Astrocyte (in vitro differentiated cells and primary cell): ENCODE data around the gene HSD17B11. TPM values are rescaled to one million over a fixed set of nuclear protein-coding genes. Genes with fewer than 3 reads are reported as not detected.
A peak's percentile ranks its signal among the peaks of the same experiment; 100 is the strongest.
"Not testable (repeated sequence)": the region's sequence is repeated elsewhere in the genome, so short reads cannot be mapped to it uniquely, and the experiment has no call there.

Experiments used
- DNase-seq: peaks from one replicate; pipeline ENCODE4 v3.0.0-alpha.2; 2010; ENCODE audit warnings: low read depth
- FAIRE-seq: peaks from 2 replicates; lab custom pipeline; 2011; peaks lifted over from hg19 to GRCh38; lab: Jason Lieb, UNC
- H2AFZ ChIP-seq: 2 replicates; pipeline ENCODE4 v1.6.0; 2012; ENCODE audit warnings: low read depth, low read length, inconsistent platforms
- H3K27ac ChIP-seq: 2 replicates; pipeline ENCODE4 v1.5.1; 2011; ENCODE audit warnings: low read depth, low read length, inconsistent platforms
- H3K27me3 ChIP-seq: 2 replicates; pipeline ENCODE4 v1.6.0; 2011; ENCODE audit warnings: low read length, inconsistent platforms; ENCODE audit not compliant: insufficient read depth
- H3K36me3 ChIP-seq: 2 replicates; pipeline ENCODE4 v1.5.1; 2011; ENCODE audit warnings: low read length, inconsistent platforms; ENCODE audit not compliant: insufficient read depth
- H3K4me1 ChIP-seq: 2 replicates; pipeline ENCODE4 v1.5.1; 2011; ENCODE audit warnings: low read length, inconsistent platforms; ENCODE audit not compliant: insufficient read depth
- H3K4me2 ChIP-seq: 2 replicates; pipeline ENCODE4 v1.6.0; 2012; ENCODE audit warnings: low read length, inconsistent platforms
- H3K4me3 ChIP-seq: 2 replicates; pipeline ENCODE4 v1.5.1; 2011; ENCODE audit warnings: low read depth, mild to moderate bottlenecking, low read length, inconsistent platforms; ENCODE audit not compliant: insufficient read depth
- H3K79me2 ChIP-seq: 2 replicates; pipeline ENCODE4 v1.6.0; 2012; ENCODE audit warnings: mild to moderate bottlenecking, low read length, inconsistent platforms; ENCODE audit not compliant: insufficient read depth
- H3K9ac ChIP-seq: 2 replicates; pipeline ENCODE4 v1.6.0; 2012; ENCODE audit warnings: mild to moderate bottlenecking, low read length, inconsistent platforms
- H3K9me3 ChIP-seq: 2 replicates; pipeline ENCODE4 v1.5.1; 2012; ENCODE audit warnings: low read depth, mild to moderate bottlenecking, low read length, inconsistent platforms; ENCODE audit not compliant: insufficient read depth
- H4K20me1 ChIP-seq: 2 replicates; pipeline ENCODE4 v1.6.0; 2012; ENCODE audit warnings: low read length, inconsistent platforms; ENCODE audit not compliant: insufficient read depth
- H3K27ac Mint-ChIP-seq: one replicate; pipeline ENCODE4 v1.8.0; 2021; ENCODE audit warnings: mild to moderate bottlenecking, mixed read lengths; ENCODE audit not compliant: unreplicated experiment
- H3K27me3 Mint-ChIP-seq: one replicate; pipeline ENCODE4 v1.8.0; 2021; ENCODE audit warnings: low read depth, mixed read lengths; ENCODE audit not compliant: unreplicated experiment
- H3K36me3 Mint-ChIP-seq: one replicate; pipeline ENCODE4 v1.8.0; 2021; ENCODE audit warnings: low read depth, mixed read lengths; ENCODE audit not compliant: unreplicated experiment
- H3K4me1 Mint-ChIP-seq: one replicate; pipeline ENCODE4 v1.8.0; 2021; ENCODE audit warnings: low read depth, mixed read lengths; ENCODE audit not compliant: unreplicated experiment
- H3K4me3 Mint-ChIP-seq: one replicate; pipeline ENCODE4 v1.8.0; 2021; ENCODE audit warnings: mild to moderate bottlenecking, moderate library complexity, mixed read lengths; ENCODE audit not compliant: unreplicated experiment
- H3K9me3 Mint-ChIP-seq: one replicate; pipeline ENCODE4 v1.8.0; 2021; ENCODE audit warnings: mild to moderate bottlenecking, mixed read lengths; ENCODE audit not compliant: unreplicated experiment
- EZH2 ChIP-seq: IDR thresholded peaks from 2 replicates; pipeline ENCODE4 v1.6.1; 2012; ENCODE audit warnings: mild to moderate bottlenecking, low read length, inconsistent platforms; ENCODE audit not compliant: insufficient read depth
- total RNA-seq: library from RNA; stranded (reverse); gene quantifications from 2 replicates; pipeline ENCODE4 v1.2.1, GENCODE V29; 2021
- TF ChIP-seq, protein P1 (sequence below): IDR thresholded peaks from 2 replicates; pipeline ENCODE4 v1.5.1; 2011; ENCODE audit warnings: low read depth, mild to moderate bottlenecking, inconsistent platforms, low read length, moderate library complexity; ENCODE audit not compliant: insufficient read depth

HSD17B11 gene
- total RNA-seq, 1 donor from 2014 or later = 34.0 TPM

DNA sequence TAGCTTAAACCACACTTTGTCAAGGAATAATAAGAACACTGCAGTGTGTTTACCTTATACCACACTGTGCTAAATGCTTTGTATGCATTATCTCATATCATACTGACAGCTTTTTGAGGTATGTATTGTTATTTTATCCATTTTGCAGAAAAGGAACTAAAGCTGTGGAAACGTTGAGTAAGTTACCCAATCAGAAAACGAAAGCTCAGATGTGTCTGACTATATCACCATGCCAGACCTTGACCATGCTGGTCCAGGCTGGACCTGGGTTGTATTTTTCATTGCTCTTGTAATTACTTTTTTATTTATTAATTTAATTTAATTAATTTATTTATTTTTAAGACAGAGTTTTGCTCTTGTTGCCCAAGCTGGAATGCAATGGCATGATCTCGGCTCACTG is 2.1 kb downstream of the HSD17B11 start:
- H3K27ac Mint-ChIP-seq = no peak overlapping the region
- DNase-seq = no peak
- Histone ChIP-seq H3K4me1 (peaks cover 2% of the 10 kb centered on the region), H2AFZ (no peak overlapping the region), H3K4me2 (no peak overlapping the region), H3K36me3 (no peaks in the 10 kb centered on the region), H3K27me3 (no peaks in the 10 kb centered on the region), H3K79me2 (peaks cover 14% of the 10 kb centered on the region), H3K27ac (no peak overlapping the region), H3K9me3 (no peaks in the 10 kb centered on the region), H3K4me3 (no peak overlapping the region), H4K20me1 (no peaks in the 10 kb centered on the region), H3K9ac (no peak overlapping the region)
- TF ChIP-seq EZH2 = no peak
- TF ChIP-seq, protein P1, sequence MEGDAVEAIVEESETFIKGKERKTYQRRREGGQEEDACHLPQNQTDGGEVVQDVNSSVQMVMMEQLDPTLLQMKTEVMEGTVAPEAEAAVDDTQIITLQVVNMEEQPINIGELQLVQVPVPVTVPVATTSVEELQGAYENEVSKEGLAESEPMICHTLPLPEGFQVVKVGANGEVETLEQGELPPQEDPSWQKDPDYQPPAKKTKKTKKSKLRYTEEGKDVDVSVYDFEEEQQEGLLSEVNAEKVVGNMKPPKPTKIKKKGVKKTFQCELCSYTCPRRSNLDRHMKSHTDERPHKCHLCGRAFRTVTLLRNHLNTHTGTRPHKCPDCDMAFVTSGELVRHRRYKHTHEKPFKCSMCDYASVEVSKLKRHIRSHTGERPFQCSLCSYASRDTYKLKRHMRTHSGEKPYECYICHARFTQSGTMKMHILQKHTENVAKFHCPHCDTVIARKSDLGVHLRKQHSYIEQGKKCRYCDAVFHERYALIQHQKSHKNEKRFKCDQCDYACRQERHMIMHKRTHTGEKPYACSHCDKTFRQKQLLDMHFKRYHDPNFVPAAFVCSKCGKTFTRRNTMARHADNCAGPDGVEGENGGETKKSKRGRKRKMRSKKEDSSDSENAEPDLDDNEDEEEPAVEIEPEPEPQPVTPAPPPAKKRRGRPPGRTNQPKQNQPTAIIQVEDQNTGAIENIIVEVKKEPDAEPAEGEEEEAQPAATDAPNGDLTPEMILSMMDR = no peak
- no peak for FAIRE-seq
- peaks cover 14% of the 10 kb centered on the region for H3K4me1 Mint-ChIP-seq
- H3K9me3 Mint-ChIP-seq = peaks cover 3% of the 10 kb centered on the region
- H3K4me3 Mint-ChIP-seq = peak overlapping the region; percentile 91
- H3K36me3 Mint-ChIP-seq = peaks cover 5% of the 10 kb centered on the region
- H3K27me3 Mint-ChIP-seq = no peaks in the 10 kb centered on the region

DNA sequence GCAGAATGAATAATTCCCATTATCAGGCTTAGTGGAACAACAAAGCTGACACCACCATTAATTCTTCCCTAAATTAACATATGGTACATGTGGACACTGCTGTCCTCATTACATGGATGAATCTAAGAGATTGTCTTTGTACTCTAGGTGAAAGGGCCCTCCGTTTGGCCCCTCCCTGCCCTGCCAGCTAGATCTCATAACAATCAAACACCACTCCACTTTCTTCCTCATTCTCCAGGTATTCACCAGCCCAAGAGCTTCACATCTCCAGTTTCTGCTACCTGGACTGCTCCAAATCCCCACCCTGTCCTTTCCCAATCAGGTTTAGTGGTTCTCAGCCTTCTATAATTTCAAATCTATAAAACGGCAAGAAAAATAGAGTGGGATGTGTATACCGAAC is 3.8 kb downstream of the HSD17B11 start:
- H3K4me2 ChIP-seq = no peak overlapping the region
- peaks cover 2% of the 10 kb centered on the region for H3K4me1 ChIP-seq
- Mint-ChIP-seq H3K4me3 (no peak overlapping the region), H3K9me3 (peaks cover 4% of the 10 kb centered on the region), H3K27ac (no peak overlapping the region), H3K27me3 (no peaks in the 10 kb centered on the region), H3K4me1 (peaks cover 14% of the 10 kb centered on the region), H3K36me3 (peaks cover 6% of the 10 kb centered on the region)
- H3K9me3 ChIP-seq = no peaks in the 10 kb centered on the region
- TF ChIP-seq, protein P1 = no peak
- TF ChIP-seq EZH2 = no peak
- FAIRE-seq = no peak
- no peaks in the 10 kb centered on the region for H3K27me3 ChIP-seq
- no peak overlapping the region for H3K4me3 ChIP-seq
- no peak overlapping the region for H3K27ac ChIP-seq
- H2AFZ ChIP-seq = no peak overlapping the region
- H3K36me3 ChIP-seq = no peaks in the 10 kb centered on the region
- H3K9ac ChIP-seq = no peak overlapping the region
- no peaks in the 10 kb centered on the region for H4K20me1 ChIP-seq
- no peak for DNase-seq
- H3K79me2 ChIP-seq = peaks cover 14% of the 10 kb centered on the region

DNA sequence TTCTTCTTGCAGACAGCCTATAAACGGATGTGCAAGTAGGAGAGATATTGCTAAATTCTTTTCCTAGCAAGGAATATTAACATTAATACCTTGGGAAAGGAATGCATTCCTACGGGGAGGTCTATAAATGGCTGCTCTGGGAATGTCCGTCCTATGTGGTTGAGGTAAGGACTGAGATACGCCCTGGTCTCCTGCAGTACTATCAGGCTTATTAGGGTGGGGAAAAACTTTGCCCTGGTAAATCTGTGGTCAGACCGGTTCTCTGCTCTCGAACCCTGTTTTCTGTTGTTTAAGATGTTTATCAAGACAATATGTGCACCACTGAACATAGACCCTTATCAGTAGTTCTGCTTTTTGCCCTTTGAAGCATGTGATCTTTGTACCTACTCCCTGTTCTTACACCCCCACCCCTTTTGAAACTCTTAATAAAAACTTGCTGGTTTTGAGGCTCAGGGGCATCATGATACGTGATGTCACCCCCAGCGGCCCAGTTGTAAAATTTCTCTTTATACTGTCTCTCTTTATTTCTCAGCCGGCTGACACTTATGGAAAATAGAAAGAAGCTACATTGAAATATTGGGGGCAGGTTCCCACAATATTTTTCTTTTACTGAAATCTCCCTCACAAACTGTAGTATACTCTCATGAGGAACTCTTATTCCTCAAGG is 6.4 kb downstream of the HSD17B11 start:
- not testable (repeated sequence) for H2AFZ ChIP-seq, H4K20me1 ChIP-seq, H3K4me2 ChIP-seq, H3K27me3 ChIP-seq, H3K27me3 Mint-ChIP-seq, H3K4me1 ChIP-seq, H3K4me3 ChIP-seq, H3K27ac Mint-ChIP-seq, H3K36me3 ChIP-seq, DNase-seq, H3K4me1 Mint-ChIP-seq, H3K36me3 Mint-ChIP-seq, H3K9ac ChIP-seq, H3K4me3 Mint-ChIP-seq, H3K9me3 Mint-ChIP-seq, H3K27ac ChIP-seq, H3K9me3 ChIP-seq, FAIRE-seq
- peaks cover 14% of the 10 kb centered on the region for H3K79me2 ChIP-seq
